RWPE1 (cell line): ENCODE data around the gene AFTPH.

ENCODE experiments used
- CTCF ChIA-PET: fragments of 350-600 bp; sonication (Branson Sonifier 250); formaldehyde crosslinking; extraction: SDS; loops from one replicate; lab custom pipeline; 2021; lab: Yijun Ruan, JAX
- POLR2A ChIA-PET: fragments of 400-600 bp; formaldehyde crosslinking; extraction: SDS; loops from one replicate; lab custom pipeline; 2020; ENCODE audit warnings: antibody characterized with exemption; ENCODE audit not compliant: low non-redundant PET; lab: Yijun Ruan, JAX
- DNase-seq: peaks from one replicate; pipeline ENCODE4 v3.0.0; 2012; ENCODE audit warnings: low spot score
- H3K27ac ChIP-seq: fragments of 450-650 bp; 2 replicates; pipeline ENCODE4 v1.5.1; 2017
- CTCF ChIP-seq: fragments of 450-650 bp; conservative IDR thresholded peaks from 2 replicates; pipeline ENCODE4 v1.5.1; 2017; ENCODE audit warnings: low read depth, mild to moderate bottlenecking

Gene AFTPH

GRCh38 chr2:64492821-64493220 is 31.3 kb upstream of the AFTPH start:
- DNase-seq, result no peak
- CTCF ChIA-PET, result interaction anchor here (0.6 kb wide), 3 partner anchors 95 to 453 kb away, joined by 3 to 4 read pairs (median 4); no protein-coding TSS in a partner anchor
- POLR2A ChIA-PET, result no interaction called here
- no peak overlapping the region for H3K27ac ChIP-seq
- TF ChIP-seq CTCF, result no peak

GRCh38 chr2:64493788-64494187 is 30.3 kb upstream of the AFTPH start:
- POLR2A ChIA-PET, result no interaction called here
- CTCF ChIA-PET, result interaction anchor here (0.6 to 1.4 kb wide), 2 partner anchors 163 to 375 kb away, joined by 4 to 6 read pairs; no protein-coding TSS in a partner anchor
- TF ChIP-seq CTCF, result no peak
- no peak overlapping the region for H3K27ac ChIP-seq
- no peak for DNase-seq

- POLR2A ChIA-PET, result no interaction called here
- CTCF ChIA-PET, result interaction anchor here (0.7 to 1.6 kb wide), 2 partner anchors 11 to 392 kb away, joined by 3 to 12 read pairs; no protein-coding TSS in a partner anchor
- no peak for TF ChIP-seq CTCF
These were observed 25.7 kb upstream of the AFTPH start for GRCh38 chr2:64498438-64498837.

GRCh38 chr2:64500549-64500948 is 23.6 kb upstream of the AFTPH start:
- ChIA-PET POLR2A (no interaction called here), CTCF (interaction anchor here (0.8 kb wide), 1 partner anchor 12 kb away, joined by 4 read pairs; no protein-coding TSS in a partner anchor)
- TF ChIP-seq CTCF, result no peak
- DNase-seq, result no peak
- H3K27ac ChIP-seq, result no peak overlapping the region

More at GRCh38 chr2:64498438-64498837, 25.7 kb upstream of the AFTPH start:
- DNase-seq, result no peak
- H3K27ac ChIP-seq, result no peak overlapping the region

- CTCF ChIA-PET, result interaction anchor here (0.6 to 1.0 kb wide), 2 partner anchors 14 to 567 kb away, joined by 3 read pairs; no protein-coding TSS in a partner anchor
- H3K27ac ChIP-seq, result no peak overlapping the region
- POLR2A ChIA-PET, result no interaction called here
- DNase-seq, result no peak
- no peak for TF ChIP-seq CTCF
These were observed 22.2 kb upstream of the AFTPH start for GRCh38 chr2:64501946-64502345.

- no peak for TF ChIP-seq CTCF
- DNase-seq, result no peak
- POLR2A ChIA-PET, result no interaction called here
- H3K27ac ChIP-seq, result no peak overlapping the region
- CTCF ChIA-PET, result no interaction called here
These were observed 21.3 kb upstream of the AFTPH start for GRCh38 chr2:64502860-64503259.
